HCT116 (cell line): ENCODE results near the gene ANKRD13D. TPM values are rescaled to one million over a fixed set of nuclear protein-coding genes. Genes with fewer than 3 reads are reported as not detected.
A peak's percentile ranks its signal among the peaks of the same experiment; 100 is the strongest.

ENCODE experiments used
- ATAC-seq: fragments of 200-7000 bp; cut with Tn5 transposase; 2 replicates; pipeline ENCODE4 v1.9.1; 2020; ENCODE audit warnings: mild to moderate bottlenecking, moderate library complexity
- BruUV-seq: library from RNA; stranded (reverse); fragments of 400-500 nt; replicated peaks from 2 replicates; lab custom pipeline; 2021; lab: Mats Ljungman, UMichigan
- CTCF ChIA-PET: fragments of 300-600 bp; sonication (Branson Sonifier 250); formaldehyde crosslinking; loops from one replicate; lab custom pipeline; 2021; ENCODE audit warnings: antibody characterized with exemption; lab: Charles Lee
- POLR2A ChIA-PET: fragments of 300-600, 350-600 bp; sonication (Branson Sonifier 250); formaldehyde crosslinking; loops from one replicate; lab custom pipeline; 2021; ENCODE audit warnings: antibody characterized with exemption; lab: Charles Lee
- RAD21 ChIA-PET, 2 experiments: fragments of 300-600 bp; sonication (Branson Sonifier 250); formaldehyde crosslinking; loops; one replicate each; lab custom pipeline; 2023; ENCODE audit warnings: low total read pairs in 2 of 2; ENCODE audit not compliant: uncharacterized antibody in 2 of 2, unreplicated experiment in 2 of 2, low non-redundant PET in 1 of 2; lab: Charles Lee
- DNase-seq: peaks from one replicate; pipeline ENCODE4 v3.0.0-alpha.2; 2010; ENCODE audit warnings: low read depth, low spot score
- H2AFZ ChIP-seq: fragments of 200-600 bp; shearing (Covaris generic), sonication (generic); 2 replicates; pipeline ENCODE4 v1.6.1; 2017; ENCODE audit warnings: low read depth, mixed run types, mixed read lengths, antibody characterized with exemption, low read length; ENCODE audit not compliant: poor library complexity, severe bottlenecking
- H3K27ac ChIP-seq: 2 replicates; pipeline ENCODE4 v1.5.1; 2012; ENCODE audit warnings: low read depth, low read length
- H3K27me3 ChIP-seq: fragments of 200-600 bp; sonication (generic); 2 replicates; pipeline ENCODE4 v1.6.1; 2016; ENCODE audit warnings: mixed run types, low read length, mixed read lengths; ENCODE audit not compliant: insufficient read depth
- H3K36me3 ChIP-seq, 2 experiments: fragments of 200-500 bp in 1 of 2; fragments of 200-600 bp in 1 of 2; sonication (Bioruptor generic) in 1 of 2; sonication (generic) in 1 of 2; 2 replicates each; pipeline versions ENCODE4 v1.5.1 to v1.6.1; 2014 to 2016; ENCODE audit warnings: low read length in 2 of 2, inconsistent platforms in 1 of 2, mixed read lengths in 1 of 2, mixed run types in 1 of 2; ENCODE audit not compliant: insufficient read depth in 2 of 2, control insufficient read depth in 1 of 2
- H3K4me1 ChIP-seq, 2 experiments: fragments of 200-600 bp in 1 of 2; sonication (generic) in 1 of 2; 2 replicates each; pipeline versions ENCODE4 v1.5.1 to v1.6.1; 2012 to 2017; ENCODE audit warnings: low read length in 2 of 2, inconsistent platforms in 1 of 2, mild to moderate bottlenecking in 1 of 2, mixed read lengths in 1 of 2, mixed run types in 1 of 2, moderate library complexity in 1 of 2; ENCODE audit not compliant: insufficient read depth in 2 of 2, control insufficient read depth in 1 of 2
- H3K4me2 ChIP-seq: fragments of 200-600 bp; sonication (generic); 2 replicates; pipeline ENCODE4 v1.6.1; 2017; ENCODE audit warnings: mixed run types, low read length, mixed read lengths
- H3K4me3 ChIP-seq, 2 experiments: fragments of 200-600 bp in 1 of 2; sonication (generic) in 1 of 2; replicated peaks in 1 of 2; 2 replicates each; pipeline ENCODE4 v1.5.1; 2011 to 2016; ENCODE audit warnings: low read length in 2 of 2, control low read depth in 1 of 2, low read depth in 1 of 2, mild to moderate bottlenecking in 1 of 2, mixed read lengths in 1 of 2, mixed run types in 1 of 2
- H3K79me2 ChIP-seq: fragments of 200-600 bp; sonication (generic); 2 replicates; pipeline ENCODE4 v1.6.1; 2017; ENCODE audit warnings: mild to moderate bottlenecking, mixed run types, low read length, moderate library complexity, mixed read lengths; ENCODE audit not compliant: insufficient read depth
- H3K9ac ChIP-seq: fragments of 200-600 bp; sonication (generic); 2 replicates; pipeline ENCODE4 v1.6.1; 2016; ENCODE audit warnings: low read length, mixed read lengths
- H3K9me2 ChIP-seq: fragments of 200-600 bp; sonication (generic), shearing (Covaris generic); 2 replicates; pipeline ENCODE4 v1.6.1; 2017; ENCODE audit warnings: mixed run types, mild to moderate bottlenecking, moderate library complexity; ENCODE audit not compliant: insufficient read depth
- H3K9me3 ChIP-seq, 2 experiments: fragments of 200-500 bp in 1 of 2; fragments of 200-600 bp in 1 of 2; sonication (Bioruptor generic) in 1 of 2; sonication (generic) in 1 of 2; 2 replicates each; pipeline ENCODE4 v1.6.1; 2014 to 2017; ENCODE audit warnings: low read length in 2 of 2, mixed read lengths in 2 of 2, inconsistent platforms in 1 of 2, low read depth in 1 of 2, mild to moderate bottlenecking in 1 of 2, mixed run types in 1 of 2, moderate library complexity in 1 of 2; ENCODE audit not compliant: control insufficient read depth in 1 of 2, insufficient read depth in 1 of 2
- H4K20me1 ChIP-seq: fragments of 200-600 bp; sonication (generic), shearing (Covaris generic); 2 replicates; pipeline ENCODE4 v1.6.1; 2017; ENCODE audit warnings: mixed run types, mild to moderate bottlenecking, moderate library complexity; ENCODE audit not compliant: insufficient read depth
- CEBPB ChIP-seq: IDR thresholded peaks from 2 replicates; pipeline ENCODE4 v1.6.1; 2012; ENCODE audit warnings: low read depth
- EGR1 ChIP-seq: IDR thresholded peaks from 2 replicates; pipeline ENCODE4 v1.6.1; 2012; ENCODE audit warnings: low read depth
- ELF1 ChIP-seq: IDR thresholded peaks from 2 replicates; pipeline ENCODE4 v1.6.1; 2012; ENCODE audit warnings: low read depth, borderline replicate concordance
- EZH2 ChIP-seq: fragments of 200-600 bp; sonication (generic); IDR thresholded peaks from 2 replicates; pipeline ENCODE4 v1.6.1; 2017; ENCODE audit warnings: antibody characterized with exemption, mixed run types
- POLR2AphosphoS5 ChIP-seq: IDR thresholded peaks from 2 replicates; pipeline ENCODE4 v1.6.1; 2011; ENCODE audit warnings: mild to moderate bottlenecking, low read depth, low read length, moderate library complexity
- RAD21 ChIP-seq: IDR thresholded peaks from 2 replicates; pipeline ENCODE4 v1.6.1; 2012; ENCODE audit warnings: low read depth, mild to moderate bottlenecking
- SIN3A ChIP-seq: IDR thresholded peaks from 2 replicates; pipeline ENCODE4 v1.6.1; 2012; ENCODE audit warnings: low read depth
- SP1 ChIP-seq: IDR thresholded peaks from 2 replicates; pipeline ENCODE4 v1.6.1; 2012; ENCODE audit warnings: low read depth
- SRF ChIP-seq: IDR thresholded peaks from 2 replicates; pipeline ENCODE4 v1.6.1; 2012; ENCODE audit warnings: low read depth
- TCF7L2 ChIP-seq: IDR thresholded peaks from 2 replicates; pipeline ENCODE4 v1.7.0; 2011; ENCODE audit warnings: borderline replicate concordance, inconsistent platforms; ENCODE audit not compliant: insufficient read depth, insufficient read length; ENCODE audit errors: extremely low read depth
- ZFX ChIP-seq: fragments of 450-650 bp; IDR thresholded peaks from 2 replicates; pipeline ENCODE4 v1.6.1; 2017
- ZNF274 ChIP-seq: fragments of 200-500 bp; sonication (Bioruptor generic); IDR thresholded peaks from 2 replicates; pipeline ENCODE4 v1.6.1; 2014; ENCODE audit warnings: mild to moderate bottlenecking, low read depth, low read length, inconsistent platforms
- intact Hi-C: fragments of 100-400 bp; cut with micrococcal nuclease; formaldehyde crosslinking; loops from 2 replicates; pipeline ENCODE4 v1.10.0; 2022
- total RNA-seq: library from RNA; stranded (reverse); gene quantifications from one replicate; pipeline ENCODE4 v1.2.1, GENCODE V29; 2021; ENCODE audit not compliant: unreplicated experiment
- TF ChIP-seq, protein P1 (sequence below), 3 experiments: fragments of 200-600 bp in 1 of 3; sonication (generic) in 1 of 3; IDR thresholded peaks in 2 of 3; conservative IDR thresholded peaks in 1 of 3; 2 replicates each; pipeline ENCODE4 v1.5.1; 2012 to 2017; ENCODE audit warnings: low read depth in 2 of 3, low read length in 2 of 3, antibody characterized with exemption in 1 of 3, borderline replicate concordance in 1 of 3, control low read depth in 1 of 3, mild to moderate bottlenecking in 1 of 3, mixed read lengths in 1 of 3, mixed run types in 1 of 3, moderate library complexity in 1 of 3; ENCODE audit not compliant: insufficient read depth in 1 of 3
- TF ChIP-seq, protein P2 (sequence below): IDR thresholded peaks from 2 replicates; pipeline ENCODE4 v1.6.1; 2012
- TF ChIP-seq, protein P3 (sequence below): IDR thresholded peaks from 2 replicates; pipeline ENCODE4 v1.6.1; 2011; ENCODE audit warnings: mild to moderate bottlenecking, low read length, moderate library complexity; ENCODE audit not compliant: insufficient replicate concordance; ENCODE audit errors: extremely low read depth

Gene ANKRD13D
- total RNA-seq, 1 experiment from 2014 or later, result 61.1 TPM

DNA sequence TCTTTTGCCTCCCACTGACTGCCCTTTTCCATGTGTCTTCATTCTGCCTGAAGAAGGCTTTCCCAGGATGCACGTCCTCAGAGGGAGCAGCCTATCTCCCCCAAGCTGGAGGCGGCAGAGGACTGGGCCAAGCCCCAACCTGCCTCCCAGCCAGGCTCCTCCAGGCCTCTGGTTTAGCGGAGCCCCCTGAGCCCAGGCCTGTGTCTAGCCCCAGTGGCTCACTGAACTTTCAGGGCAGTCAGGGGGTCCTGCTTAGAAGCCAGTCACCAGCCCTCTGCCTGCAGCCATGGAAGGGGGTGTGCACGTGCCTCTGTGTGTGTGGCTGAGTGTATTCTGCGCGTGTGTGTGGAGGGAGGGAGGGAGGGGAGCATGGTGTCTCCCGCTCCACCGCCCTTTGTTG is 33.2 kb upstream of the ANKRD13D start:
- H3K79me2 ChIP-seq, result 0 out of 2 replicates have a peak, but pooled peaks cover 7% of the 10 kb centered on the region
- DNase-seq (no peak), ATAC-seq (no peak)
- ChIA-PET POLR2A (no interaction called here), CTCF (no interaction called here), RAD21 (no interaction called here)
- no peak overlapping the region for H3K27ac ChIP-seq
- peaks cover 0 to 4% of the 10 kb centered on the region in 2 experiments; a peak in 1 of 4 replicates for H3K4me1 ChIP-seq
- H4K20me1 ChIP-seq, result no peaks in the 10 kb centered on the region
- H3K4me3 ChIP-seq, result no peak overlapping the region
- intact Hi-C loops, result no loop called here
- H3K9ac ChIP-seq, result no peak overlapping the region
- no peaks in the 10 kb centered on the region for H3K9me3 ChIP-seq
- H3K27me3 ChIP-seq, result no peaks in the 10 kb centered on the region
- no peak overlapping the region for H3K4me2 ChIP-seq
- no peaks in the 10 kb centered on the region for H3K9me2 ChIP-seq
- peaks cover 38 to 49% of the 10 kb centered on the region in 2 experiments for H3K36me3 ChIP-seq
- TF ChIP-seq EZH2 (no peak), SRF (no peak), CEBPB (no peak)
- TF ChIP-seq, protein P1, sequence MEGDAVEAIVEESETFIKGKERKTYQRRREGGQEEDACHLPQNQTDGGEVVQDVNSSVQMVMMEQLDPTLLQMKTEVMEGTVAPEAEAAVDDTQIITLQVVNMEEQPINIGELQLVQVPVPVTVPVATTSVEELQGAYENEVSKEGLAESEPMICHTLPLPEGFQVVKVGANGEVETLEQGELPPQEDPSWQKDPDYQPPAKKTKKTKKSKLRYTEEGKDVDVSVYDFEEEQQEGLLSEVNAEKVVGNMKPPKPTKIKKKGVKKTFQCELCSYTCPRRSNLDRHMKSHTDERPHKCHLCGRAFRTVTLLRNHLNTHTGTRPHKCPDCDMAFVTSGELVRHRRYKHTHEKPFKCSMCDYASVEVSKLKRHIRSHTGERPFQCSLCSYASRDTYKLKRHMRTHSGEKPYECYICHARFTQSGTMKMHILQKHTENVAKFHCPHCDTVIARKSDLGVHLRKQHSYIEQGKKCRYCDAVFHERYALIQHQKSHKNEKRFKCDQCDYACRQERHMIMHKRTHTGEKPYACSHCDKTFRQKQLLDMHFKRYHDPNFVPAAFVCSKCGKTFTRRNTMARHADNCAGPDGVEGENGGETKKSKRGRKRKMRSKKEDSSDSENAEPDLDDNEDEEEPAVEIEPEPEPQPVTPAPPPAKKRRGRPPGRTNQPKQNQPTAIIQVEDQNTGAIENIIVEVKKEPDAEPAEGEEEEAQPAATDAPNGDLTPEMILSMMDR (IDR thresholded peaks at IDR 0.05 in 2 of 3, conservative IDR thresholded peaks at IDR 0.05 in 1 of 3; ENCODE audit: borderline replicate concordance in 1 of 3, insufficient read depth in 1 of 3, low read depth in 2 of 3, low read length in 2 of 3), result no peak
- TF ChIP-seq, all 23 proteins: peak for 0
- BruUV-seq, result no TSS peak
- H2AFZ ChIP-seq, result no peak overlapping the region

DNA sequence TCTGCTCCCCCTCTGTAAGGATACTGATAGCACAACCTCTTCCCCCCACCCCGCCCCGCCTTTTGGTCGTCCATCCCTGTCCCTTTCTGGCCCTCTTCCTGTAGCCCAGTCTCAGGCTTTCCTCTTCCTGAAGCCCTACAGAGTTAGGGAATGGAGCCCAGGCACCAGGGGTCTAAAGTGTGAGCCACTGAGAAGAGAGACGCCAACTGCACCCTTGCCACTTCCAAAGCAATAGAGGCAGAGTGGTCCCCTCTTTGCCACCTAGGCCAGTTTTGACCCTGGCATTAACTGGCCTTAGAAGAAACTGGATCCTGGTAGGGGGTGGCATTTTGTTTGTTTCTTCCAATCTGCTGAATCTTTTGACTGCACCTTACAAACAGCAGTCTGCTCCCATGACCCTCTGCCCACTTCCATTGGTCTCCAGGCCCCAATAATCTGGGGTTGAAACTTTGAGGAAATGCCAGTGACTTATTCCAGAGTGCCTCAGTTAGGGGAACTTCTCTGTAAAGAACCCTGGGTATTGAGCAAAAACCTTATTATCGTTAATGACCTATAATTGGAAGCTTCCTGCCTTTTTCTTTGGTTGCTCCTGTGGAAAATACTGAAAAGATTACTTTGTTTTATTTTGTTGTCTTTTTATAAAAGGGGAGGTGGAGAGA is 32.5 kb upstream of the ANKRD13D start:
- H3K4me3 ChIP-seq, result no peak overlapping the region
- TF ChIP-seq SP1 (no peak), TCF7L2 (no peak), RAD21 (no peak), POLR2AphosphoS5 (no peak), SRF (no peak), ZFX (no peak), ZNF274 (no peak), SIN3A (no peak), ELF1 (no peak), EGR1 (no peak)
- TF ChIP-seq, protein P2, sequence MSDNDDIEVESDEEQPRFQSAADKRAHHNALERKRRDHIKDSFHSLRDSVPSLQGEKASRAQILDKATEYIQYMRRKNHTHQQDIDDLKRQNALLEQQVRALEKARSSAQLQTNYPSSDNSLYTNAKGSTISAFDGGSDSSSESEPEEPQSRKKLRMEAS, result no peak
- TF ChIP-seq, protein P3, sequence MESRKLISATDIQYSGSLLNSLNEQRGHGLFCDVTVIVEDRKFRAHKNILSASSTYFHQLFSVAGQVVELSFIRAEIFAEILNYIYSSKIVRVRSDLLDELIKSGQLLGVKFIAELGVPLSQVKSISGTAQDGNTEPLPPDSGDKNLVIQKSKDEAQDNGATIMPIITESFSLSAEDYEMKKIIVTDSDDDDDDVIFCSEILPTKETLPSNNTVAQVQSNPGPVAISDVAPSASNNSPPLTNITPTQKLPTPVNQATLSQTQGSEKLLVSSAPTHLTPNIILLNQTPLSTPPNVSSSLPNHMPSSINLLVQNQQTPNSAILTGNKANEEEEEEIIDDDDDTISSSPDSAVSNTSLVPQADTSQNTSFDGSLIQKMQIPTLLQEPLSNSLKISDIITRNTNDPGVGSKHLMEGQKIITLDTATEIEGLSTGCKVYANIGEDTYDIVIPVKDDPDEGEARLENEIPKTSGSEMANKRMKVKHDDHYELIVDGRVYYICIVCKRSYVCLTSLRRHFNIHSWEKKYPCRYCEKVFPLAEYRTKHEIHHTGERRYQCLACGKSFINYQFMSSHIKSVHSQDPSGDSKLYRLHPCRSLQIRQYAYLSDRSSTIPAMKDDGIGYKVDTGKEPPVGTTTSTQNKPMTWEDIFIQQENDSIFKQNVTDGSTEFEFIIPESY, result no peak

More for the DNA sequence above, 32.5 kb upstream of the ANKRD13D start:
- POLR2A ChIA-PET, result no interaction called here
- ATAC-seq, result no peak
- Histone ChIP-seq H3K9me2 (no peaks in the 10 kb centered on the region), H3K27ac (no peak overlapping the region), H3K79me2 (0 out of 2 replicates have a peak, but pooled peaks cover 2% of the 10 kb centered on the region), H3K27me3 (no peaks in the 10 kb centered on the region), H2AFZ (no peak overlapping the region), H3K9me3 (no peaks in the 10 kb centered on the region), H3K9ac (no peak overlapping the region), H4K20me1 (no peaks in the 10 kb centered on the region), H3K4me2 (no peak overlapping the region), H3K36me3 (peaks cover 33 to 41% of the 10 kb centered on the region in 2 experiments), H3K4me1 (peaks cover 3 to 11% of the 10 kb centered on the region in 2 experiments; a peak in 3 of 4 replicates)
- CTCF ChIA-PET, result no interaction called here
- RAD21 ChIA-PET, result no interaction called here
- DNase-seq, result no peak
- intact Hi-C loops, result no loop called here
- TSS peak; percentile 18 for BruUV-seq
